GM12865 (cell line): ENCODE measurements around the gene CCDC9B.

ENCODE experiments used
- DNase-seq: peaks from one replicate; pipeline ENCODE4 v3.0.0; 2010; ENCODE audit warnings: low read depth
- H3K4me3 ChIP-seq: 2 replicates; pipeline ENCODE4 v1.5.1; 2011; ENCODE audit warnings: mild to moderate bottlenecking, low read depth, low read length, control low read depth
- TF ChIP-seq, protein P1 (sequence below): IDR thresholded peaks from 2 replicates; pipeline ENCODE4 v1.5.1; 2011; ENCODE audit warnings: low read length, control low read depth, low read depth, inconsistent platforms; ENCODE audit not compliant: insufficient read depth; ENCODE audit errors: missing control alignments

The CCDC9B gene

DNA sequence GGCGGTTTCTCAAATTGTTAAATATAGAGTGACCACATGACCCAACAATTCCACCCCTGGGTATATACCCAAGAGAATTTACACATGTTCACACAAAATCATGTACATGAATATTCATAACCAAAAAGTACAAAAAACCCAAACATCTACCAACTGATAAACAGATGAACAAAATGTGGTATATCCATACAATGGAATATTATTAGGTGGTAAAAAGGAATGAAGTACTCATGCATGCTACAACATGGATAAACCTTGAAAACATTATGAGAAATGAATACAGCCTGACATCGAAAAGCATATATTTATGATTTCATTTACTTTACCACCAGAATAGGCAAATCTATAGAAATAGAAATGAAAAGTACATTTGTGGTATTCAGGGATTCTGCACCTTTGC is 40.4 kb downstream of the CCDC9B start:
- no peak for DNase-seq
- no peak overlapping the region for H3K4me3 ChIP-seq
- TF ChIP-seq, protein P1, sequence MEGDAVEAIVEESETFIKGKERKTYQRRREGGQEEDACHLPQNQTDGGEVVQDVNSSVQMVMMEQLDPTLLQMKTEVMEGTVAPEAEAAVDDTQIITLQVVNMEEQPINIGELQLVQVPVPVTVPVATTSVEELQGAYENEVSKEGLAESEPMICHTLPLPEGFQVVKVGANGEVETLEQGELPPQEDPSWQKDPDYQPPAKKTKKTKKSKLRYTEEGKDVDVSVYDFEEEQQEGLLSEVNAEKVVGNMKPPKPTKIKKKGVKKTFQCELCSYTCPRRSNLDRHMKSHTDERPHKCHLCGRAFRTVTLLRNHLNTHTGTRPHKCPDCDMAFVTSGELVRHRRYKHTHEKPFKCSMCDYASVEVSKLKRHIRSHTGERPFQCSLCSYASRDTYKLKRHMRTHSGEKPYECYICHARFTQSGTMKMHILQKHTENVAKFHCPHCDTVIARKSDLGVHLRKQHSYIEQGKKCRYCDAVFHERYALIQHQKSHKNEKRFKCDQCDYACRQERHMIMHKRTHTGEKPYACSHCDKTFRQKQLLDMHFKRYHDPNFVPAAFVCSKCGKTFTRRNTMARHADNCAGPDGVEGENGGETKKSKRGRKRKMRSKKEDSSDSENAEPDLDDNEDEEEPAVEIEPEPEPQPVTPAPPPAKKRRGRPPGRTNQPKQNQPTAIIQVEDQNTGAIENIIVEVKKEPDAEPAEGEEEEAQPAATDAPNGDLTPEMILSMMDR, result no peak

DNA sequence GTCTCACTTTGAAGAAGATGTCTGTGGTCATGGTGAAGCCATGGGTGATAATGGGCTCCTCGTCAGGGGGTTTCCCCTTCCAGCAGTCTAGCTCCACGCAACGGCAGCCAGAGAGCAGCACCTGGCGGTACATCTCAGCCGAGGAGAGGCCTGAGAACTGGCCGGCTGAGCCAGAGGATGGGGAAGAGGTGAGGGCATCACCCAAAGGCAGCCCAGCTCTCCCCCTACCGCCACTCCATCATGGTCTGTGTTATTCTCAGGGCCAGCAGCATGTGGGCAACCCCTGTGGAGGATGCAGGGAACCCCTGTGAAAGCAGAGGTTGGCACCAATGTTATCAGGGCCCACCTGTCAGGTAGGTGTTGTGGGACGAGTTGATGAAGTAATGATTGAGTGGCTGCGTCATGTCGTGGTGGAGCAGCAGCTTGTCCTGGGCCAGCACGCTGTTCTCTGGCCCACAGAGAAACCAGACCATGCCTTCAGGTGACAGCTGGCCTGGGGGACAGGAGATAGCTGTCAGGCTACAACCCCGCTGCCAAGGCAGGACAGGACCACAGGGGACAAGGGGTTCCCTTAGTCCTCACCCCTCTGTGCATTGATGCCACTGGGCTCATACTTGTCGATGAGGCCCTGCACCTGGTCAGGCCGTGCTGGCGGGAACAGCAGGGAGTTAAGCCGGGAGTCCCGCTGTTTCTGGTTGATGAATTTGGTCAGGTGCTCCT is 42.4 kb downstream of the CCDC9B start:
- DNase-seq, result no peak
- TF ChIP-seq, protein P1, result no peak
- no peak overlapping the region for H3K4me3 ChIP-seq

DNA sequence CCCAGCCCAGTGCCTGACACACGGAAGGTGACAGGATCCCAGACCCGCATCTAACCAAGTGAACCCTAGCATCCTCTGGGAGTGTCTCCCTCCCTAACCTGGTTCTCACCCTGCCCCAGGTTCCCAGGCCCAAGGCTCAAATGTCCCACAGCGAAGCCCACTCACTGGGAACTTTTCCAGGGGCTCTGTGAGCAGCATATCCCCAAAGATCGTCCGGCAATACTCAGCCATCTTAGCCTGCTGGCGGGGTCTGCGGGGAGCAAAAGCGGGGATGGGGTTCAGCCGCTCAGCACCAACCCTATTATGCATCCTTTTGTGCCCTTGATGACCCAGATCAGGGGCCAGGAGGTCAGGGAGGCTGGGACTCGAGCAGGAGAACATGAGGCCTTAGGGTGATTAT is 43.4 kb downstream of the CCDC9B start:
- TF ChIP-seq, protein P1, result no peak
- DNase-seq, result no peak
- H3K4me3 ChIP-seq, result no peak overlapping the region

GRCh38 chr15:40296561-40297230 is 44.0 kb downstream of the CCDC9B start:
- DNase-seq, result no peak
- TF ChIP-seq, protein P1, result no peak
- H3K4me3 ChIP-seq, result no peak overlapping the region

GRCh38 chr15:40295877-40296560 is 44.7 kb downstream of the CCDC9B start:
- no peak for DNase-seq
- TF ChIP-seq, protein P1, result no peak

GRCh38 chr15:40295297-40295696 is 45.4 kb downstream of the CCDC9B start:
- TF ChIP-seq, protein P1, result no peak
- no peak overlapping the region for H3K4me3 ChIP-seq
- no peak for DNase-seq

More at GRCh38 chr15:40295877-40296560, 44.7 kb downstream of the CCDC9B start:
- H3K4me3 ChIP-seq, result no peak overlapping the region
